H9 (cell line): Measurements from ENCODE around the gene TMEM125. TPM values are rescaled to one million over a fixed set of nuclear protein-coding genes. Genes with fewer than 3 reads are reported as not detected.

Experiments
- DNase-seq: peaks from one replicate; pipeline ENCODE4 v3.0.0-alpha.2; 2017
- H2AFZ ChIP-seq: one replicate; pipeline ENCODE4 v1.6.1; 2013; ENCODE audit warnings: mild to moderate bottlenecking, low read length, control low read depth, moderate library complexity
- H2AK5ac ChIP-seq: 2 replicates; pipeline ENCODE4 v1.6.1; 2013; ENCODE audit warnings: low read length, control low read depth, mixed read lengths; ENCODE audit not compliant: insufficient read length
- H2BK120ac ChIP-seq: one replicate; pipeline ENCODE4 v1.6.1; 2013; ENCODE audit warnings: low read depth, mild to moderate bottlenecking, low read length, control low read depth, inconsistent platforms; ENCODE audit not compliant: poor library complexity, severe bottlenecking
- H2BK12ac ChIP-seq: 2 replicates; pipeline ENCODE4 v1.6.1; 2013; ENCODE audit warnings: low read length, control low read depth, mixed read lengths, low read depth; ENCODE audit not compliant: insufficient read length
- H2BK15ac ChIP-seq: 2 replicates; pipeline ENCODE4 v1.6.1; 2013; ENCODE audit warnings: low read depth, low read length, control low read depth
- H2BK20ac ChIP-seq: one replicate; pipeline ENCODE4 v1.6.1; 2013; ENCODE audit warnings: low read depth, mild to moderate bottlenecking, low read length, control low read depth, inconsistent platforms; ENCODE audit not compliant: poor library complexity, severe bottlenecking
- H2BK5ac ChIP-seq: 2 replicates; pipeline ENCODE4 v1.6.1; 2013; ENCODE audit warnings: low read length, control low read depth, mixed read lengths; ENCODE audit not compliant: insufficient read length
- H3K14ac ChIP-seq: 2 replicates; pipeline ENCODE4 v1.6.1; 2013; ENCODE audit warnings: low read length, control low read depth; ENCODE audit not compliant: insufficient read depth
- H3K18ac ChIP-seq: 2 replicates; pipeline ENCODE4 v1.6.1; 2013; ENCODE audit warnings: low read depth, mild to moderate bottlenecking, mixed read lengths, low read length, control low read depth; ENCODE audit not compliant: insufficient read length
- H3K23ac ChIP-seq: 2 replicates; pipeline ENCODE4 v1.6.1; 2013; ENCODE audit warnings: low read length, control low read depth, mixed read lengths, low read depth; ENCODE audit not compliant: insufficient read length
- H3K23me2 ChIP-seq: 2 replicates; pipeline ENCODE4 v1.6.1; 2013; ENCODE audit warnings: low read depth, mild to moderate bottlenecking, mixed read lengths, low read length, control low read depth; ENCODE audit not compliant: insufficient read length, poor library complexity, severe bottlenecking
- H3K27ac ChIP-seq: 2 replicates; pipeline ENCODE4 v1.5.1; 2013; ENCODE audit warnings: low read length, control low read depth, mixed read lengths, low read depth; ENCODE audit not compliant: insufficient read length
- H3K27me3 ChIP-seq: 2 replicates; pipeline ENCODE4 v1.6.1; 2013; ENCODE audit warnings: low read length, control low read depth, inconsistent platforms; ENCODE audit not compliant: insufficient read depth
- H3K4ac ChIP-seq: 2 replicates; pipeline ENCODE4 v1.6.1; 2013; ENCODE audit warnings: low read depth, mild to moderate bottlenecking, control low read depth, inconsistent platforms, low read length, moderate library complexity
- H3K4me1 ChIP-seq: 2 replicates; pipeline ENCODE4 v1.6.1; 2013; ENCODE audit warnings: low read length, control low read depth, inconsistent platforms; ENCODE audit not compliant: insufficient read depth
- H3K4me2 ChIP-seq: 2 replicates; pipeline ENCODE4 v1.6.1; 2013; ENCODE audit warnings: low read length, control low read depth, mixed read lengths; ENCODE audit not compliant: insufficient read length, insufficient read depth
- H3K56ac ChIP-seq: 2 replicates; pipeline ENCODE4 v1.6.1; 2013; ENCODE audit warnings: low read depth, mild to moderate bottlenecking, mixed read lengths, low read length, control low read depth; ENCODE audit not compliant: insufficient read length
- H3K79me1 ChIP-seq: 2 replicates; pipeline ENCODE4 v1.6.1; 2013; ENCODE audit warnings: low read depth, mild to moderate bottlenecking, moderate library complexity, low read length, control low read depth, inconsistent platforms; ENCODE audit not compliant: insufficient read depth, poor library complexity, severe bottlenecking
- H3K79me2 ChIP-seq: 2 replicates; pipeline ENCODE4 v1.6.1; 2013; ENCODE audit warnings: low read length, control low read depth, inconsistent platforms; ENCODE audit not compliant: insufficient read depth
- H3K9ac ChIP-seq: 2 replicates; pipeline ENCODE4 v1.6.1; 2013; ENCODE audit warnings: low read length, control low read depth, mixed read lengths; ENCODE audit not compliant: insufficient read length; ENCODE audit errors: extremely low read depth
- H3K9me3 ChIP-seq: one replicate; pipeline ENCODE4 v1.6.1; 2013; ENCODE audit warnings: low read depth, low read length, inconsistent platforms; ENCODE audit not compliant: control insufficient read depth
- H3T11ph ChIP-seq: one replicate; pipeline ENCODE4 v1.6.1; 2013; ENCODE audit warnings: mild to moderate bottlenecking, low read length, control low read depth, inconsistent platforms
- H4K20me1 ChIP-seq: one replicate; pipeline ENCODE4 v1.6.1; 2013; ENCODE audit not compliant: control insufficient read depth, insufficient read length, insufficient read depth
- H4K5ac ChIP-seq: 2 replicates; pipeline ENCODE4 v1.6.1; 2013; ENCODE audit warnings: low read depth, mild to moderate bottlenecking, mixed read lengths, low read length, control low read depth; ENCODE audit not compliant: insufficient read length
- H4K8ac ChIP-seq: replicated peaks from 2 replicates; pipeline ENCODE4 v1.6.1; 2013; ENCODE audit warnings: low read length, control low read depth, mixed read lengths, low read depth; ENCODE audit not compliant: insufficient read length
- H4K91ac ChIP-seq: 2 replicates; pipeline ENCODE4 v1.6.1; 2013; ENCODE audit warnings: low read depth, mild to moderate bottlenecking, moderate library complexity, mixed read lengths, low read length, control low read depth; ENCODE audit not compliant: insufficient read length
- H3K27ac Mint-ChIP-seq, 3 experiments: 2 replicates in 2 of 3; 3 replicates in 1 of 3; pipeline ENCODE4 v1.8.0; 2020 to 2021; ENCODE audit warnings: mixed read lengths in 3 of 3, mild to moderate bottlenecking in 1 of 3, moderate library complexity in 1 of 3
- H3K27me3 Mint-ChIP-seq: 2 replicates; pipeline ENCODE4 v1.8.0; 2021; ENCODE audit warnings: low read depth, mild to moderate bottlenecking, moderate library complexity, mixed read lengths
- H3K36me3 Mint-ChIP-seq, 3 experiments: 2 replicates in 2 of 3; 3 replicates in 1 of 3; pipeline ENCODE4 v1.8.0; 2020 to 2021; ENCODE audit warnings: low read depth in 3 of 3, mixed read lengths in 3 of 3; ENCODE audit not compliant: insufficient read depth in 1 of 3
- H3K4me1 Mint-ChIP-seq, 2 experiments: 2 replicates each; pipeline ENCODE4 v1.8.0; 2020; ENCODE audit warnings: mixed read lengths in 2 of 2
- H3K4me3 Mint-ChIP-seq, 2 experiments: 2 replicates in 1 of 2; 3 replicates in 1 of 2; pipeline ENCODE4 v1.8.0; 2020 to 2021; ENCODE audit warnings: mild to moderate bottlenecking in 2 of 2, mixed read lengths in 2 of 2, moderate library complexity in 1 of 2
- H3K9me3 Mint-ChIP-seq, 2 experiments: 2 replicates in 1 of 2; 3 replicates in 1 of 2; pipeline ENCODE4 v1.8.0; 2020; ENCODE audit warnings: mild to moderate bottlenecking in 2 of 2, mixed read lengths in 2 of 2, moderate library complexity in 1 of 2
- CTCF ChIP-seq: fragments of 200-600 bp; sonication (generic); conservative IDR thresholded peaks from 3 replicates; pipeline ENCODE4 v1.8.0; 2021; ENCODE audit warnings: antibody characterized with exemption, mild to moderate bottlenecking
- WGBS: extraction: QIAGEN DNeasy Blood & Tissue Kit; methylation state at CpG from one replicate; pipeline ENCODE4 v1.1.7; 2013; ENCODE audit warnings: missing lambda C conversion rate, low lambda C conversion rate, mixed read lengths; ENCODE audit not compliant: insufficient read length; ENCODE audit errors: extremely low coverage; 5-methylcytosine and 5-hydroxymethylcytosine counted together
- total RNA-seq: library from RNA; stranded (reverse); gene quantifications from 2 replicates; pipeline ENCODE4 v1.2.1, GENCODE V29; 2021

The TMEM125 gene
- total RNA-seq, 1 experiment from 2014 or later: 19.6 TPM

GRCh38 chr1:43317817-43318471, 48.2 kb downstream of the TMEM125 start:
- Histone ChIP-seq H2BK20ac (no peak overlapping the region), H2BK120ac (no peak overlapping the region), H3K9me3 (no peaks in the 10 kb centered on the region), H4K91ac (no peak overlapping the region), H3K23me2 (no peaks in the 10 kb centered on the region), H3K4me2 (no peak overlapping the region), H3K9ac (no peak overlapping the region), H4K20me1 (no peaks in the 10 kb centered on the region), H3K23ac (no peak overlapping the region), H4K5ac (no peak overlapping the region), H3K18ac (no peak overlapping the region), H3K27ac (no peak overlapping the region), H3K14ac (no peak overlapping the region), H3K79me1 (no peaks in the 10 kb centered on the region), H3K79me2 (no peaks in the 10 kb centered on the region), H3K4ac (no peak overlapping the region), H2BK15ac (no peak overlapping the region), H2AK5ac (no peak overlapping the region), H3K4me1 (no peaks in the 10 kb centered on the region), H3K27me3 (no peaks in the 10 kb centered on the region), H3K56ac (no peak overlapping the region), H4K8ac (no peak overlapping the region), H2BK12ac (no peak overlapping the region), H2BK5ac (no peak overlapping the region), H3T11ph (no peak overlapping the region), H2AFZ (no peak overlapping the region)
- Mint-ChIP-seq H3K27ac (no peak overlapping the region), H3K27me3 (no peaks in the 10 kb centered on the region; the same call in none of the 2 replicates), H3K4me1 (peaks cover 7 to 11% of the 10 kb centered on the region in 2 experiments), H3K4me3 (no peak overlapping the region), H3K9me3 (no peaks in the 10 kb centered on the region), H3K36me3 (no peaks in the 10 kb centered on the region)
- WGBS: no CpG with 5 or more reads among the region's 15 CpGs
- no peak for TF ChIP-seq CTCF
- DNase-seq: no peak
